OCI-LY1 (cell line): ENCODE measurements around the gene TGM5.

ENCODE experiments used
- H2AFZ ChIP-seq: fragments of 200-600 bp; sonication (generic), shearing (Covaris generic); 2 replicates; pipeline ENCODE4 v1.6.0; 2014; ENCODE audit warnings: antibody characterized with exemption, mild to moderate bottlenecking, low read length
- H3F3A ChIP-seq: fragments of 200-600 bp; sonication (generic), shearing (Covaris generic); 2 replicates; pipeline ENCODE4 v1.6.0; 2014; ENCODE audit warnings: mild to moderate bottlenecking, antibody characterized with exemption, low read length, moderate library complexity; ENCODE audit not compliant: insufficient read depth
- H3K27ac ChIP-seq: fragments of 200-600 bp; sonication (generic); 2 replicates; pipeline ENCODE4 v1.5.1; 2014; ENCODE audit warnings: low read length, mixed run types, mild to moderate bottlenecking, low read depth; ENCODE audit not compliant: poor library complexity, severe bottlenecking
- H3K27me3 ChIP-seq: fragments of 200-600 bp; sonication (generic); 2 replicates; pipeline ENCODE4 v1.6.0; 2014; ENCODE audit warnings: antibody characterized with exemption, mild to moderate bottlenecking, low read length, moderate library complexity; ENCODE audit not compliant: insufficient read depth
- H3K36me3 ChIP-seq: fragments of 200-600 bp; sonication (generic); 2 replicates; pipeline ENCODE4 v1.6.1; 2014; ENCODE audit warnings: mild to moderate bottlenecking, antibody characterized with exemption, low read length, moderate library complexity, mixed read lengths; ENCODE audit not compliant: insufficient read depth
- H3K4me1 ChIP-seq: fragments of 200-600 bp; sonication (generic); 2 replicates; pipeline ENCODE4 v1.5.1; 2014; ENCODE audit warnings: mild to moderate bottlenecking, low read length, moderate library complexity; ENCODE audit not compliant: insufficient read depth, severe bottlenecking
- H3K4me2 ChIP-seq: fragments of 200-600 bp; sonication (generic), shearing (Covaris generic); 2 replicates; pipeline ENCODE4 v1.6.1; 2014; ENCODE audit warnings: low read length
- H3K4me3 ChIP-seq: fragments of 200-600 bp; sonication (generic); 2 replicates; pipeline ENCODE4 v1.5.1; 2014; ENCODE audit warnings: low read length, low read depth, mild to moderate bottlenecking, mixed read lengths; ENCODE audit not compliant: poor library complexity, severe bottlenecking
- H3K79me2 ChIP-seq: fragments of 200-600 bp; shearing (Covaris generic); 2 replicates; pipeline ENCODE4 v1.6.1; 2016; ENCODE audit warnings: mixed run types, low read length, mixed read lengths; ENCODE audit not compliant: insufficient read depth
- H3K9ac ChIP-seq: fragments of 200-600 bp; sonication (generic), shearing (Covaris generic); 2 replicates; pipeline ENCODE4 v1.6.1; 2014; ENCODE audit warnings: mild to moderate bottlenecking, low read length, mixed read lengths
- H3K9me2 ChIP-seq: fragments of 200-600 bp; sonication (generic), shearing (Covaris generic); 2 replicates; pipeline ENCODE4 v1.6.1; 2014; ENCODE audit warnings: low read depth, mild to moderate bottlenecking, low read length, mixed read lengths
- H3K9me3 ChIP-seq: fragments of 200-600 bp; shearing (Covaris generic); 2 replicates; pipeline ENCODE4 v1.6.1; 2014; ENCODE audit warnings: low read length, mixed read lengths
- H4K20me1 ChIP-seq: fragments of 200-600 bp; sonication (generic), shearing (Covaris generic); 2 replicates; pipeline ENCODE4 v1.6.0; 2016; ENCODE audit warnings: mild to moderate bottlenecking, low read length; ENCODE audit not compliant: insufficient read depth
- EZH2 ChIP-seq: fragments of 200-600 bp; sonication (generic), shearing (Covaris generic); IDR thresholded peaks from 2 replicates; pipeline ENCODE4 v1.8.0; 2017; ENCODE audit warnings: borderline replicate concordance, mixed run types, mild to moderate bottlenecking, antibody characterized with exemption, low read length, moderate library complexity, mixed read lengths
- TF ChIP-seq, protein P1 (sequence below): fragments of 200-600 bp; sonication (generic), shearing (Covaris generic); IDR thresholded peaks from 2 replicates; pipeline ENCODE4 v1.5.1; 2017; ENCODE audit warnings: mild to moderate bottlenecking, antibody characterized with exemption, low read length, moderate library complexity, mixed read lengths

TGM5 gene

DNA sequence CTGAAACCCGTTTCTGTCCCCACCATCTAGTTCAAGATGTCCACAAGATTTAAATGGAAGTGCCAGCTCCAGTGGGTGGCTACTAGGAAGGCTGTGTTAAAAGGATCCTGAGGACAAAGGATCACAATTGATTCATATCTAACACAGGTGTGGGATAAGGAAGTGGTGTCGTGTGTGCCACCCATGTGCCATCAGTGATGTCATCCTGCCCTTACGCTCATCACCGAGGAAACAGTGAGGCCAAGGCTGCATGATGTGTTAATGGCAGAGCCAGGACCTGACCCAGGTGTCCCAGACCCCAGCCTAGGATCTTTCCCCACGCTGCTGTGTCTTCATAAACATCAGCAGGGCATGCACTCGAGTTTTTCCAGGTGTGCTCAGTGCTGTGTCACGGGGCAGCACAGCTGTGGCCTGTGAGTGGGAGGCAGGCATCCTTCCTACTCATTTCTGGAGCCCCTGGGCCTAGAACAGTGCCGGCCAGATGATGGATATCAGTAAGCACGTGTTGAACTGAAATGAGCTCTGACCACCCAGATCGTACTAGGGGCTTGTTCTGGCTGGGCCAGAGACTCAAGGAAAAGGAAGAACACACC, 10.6 kb upstream of the TGM5 start:
- Histone ChIP-seq H3K4me3 (no peak overlapping the region), H2AFZ (no peak overlapping the region)
- no peak for TF ChIP-seq EZH2
- TF ChIP-seq, protein P1, sequence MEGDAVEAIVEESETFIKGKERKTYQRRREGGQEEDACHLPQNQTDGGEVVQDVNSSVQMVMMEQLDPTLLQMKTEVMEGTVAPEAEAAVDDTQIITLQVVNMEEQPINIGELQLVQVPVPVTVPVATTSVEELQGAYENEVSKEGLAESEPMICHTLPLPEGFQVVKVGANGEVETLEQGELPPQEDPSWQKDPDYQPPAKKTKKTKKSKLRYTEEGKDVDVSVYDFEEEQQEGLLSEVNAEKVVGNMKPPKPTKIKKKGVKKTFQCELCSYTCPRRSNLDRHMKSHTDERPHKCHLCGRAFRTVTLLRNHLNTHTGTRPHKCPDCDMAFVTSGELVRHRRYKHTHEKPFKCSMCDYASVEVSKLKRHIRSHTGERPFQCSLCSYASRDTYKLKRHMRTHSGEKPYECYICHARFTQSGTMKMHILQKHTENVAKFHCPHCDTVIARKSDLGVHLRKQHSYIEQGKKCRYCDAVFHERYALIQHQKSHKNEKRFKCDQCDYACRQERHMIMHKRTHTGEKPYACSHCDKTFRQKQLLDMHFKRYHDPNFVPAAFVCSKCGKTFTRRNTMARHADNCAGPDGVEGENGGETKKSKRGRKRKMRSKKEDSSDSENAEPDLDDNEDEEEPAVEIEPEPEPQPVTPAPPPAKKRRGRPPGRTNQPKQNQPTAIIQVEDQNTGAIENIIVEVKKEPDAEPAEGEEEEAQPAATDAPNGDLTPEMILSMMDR: no peak

DNA sequence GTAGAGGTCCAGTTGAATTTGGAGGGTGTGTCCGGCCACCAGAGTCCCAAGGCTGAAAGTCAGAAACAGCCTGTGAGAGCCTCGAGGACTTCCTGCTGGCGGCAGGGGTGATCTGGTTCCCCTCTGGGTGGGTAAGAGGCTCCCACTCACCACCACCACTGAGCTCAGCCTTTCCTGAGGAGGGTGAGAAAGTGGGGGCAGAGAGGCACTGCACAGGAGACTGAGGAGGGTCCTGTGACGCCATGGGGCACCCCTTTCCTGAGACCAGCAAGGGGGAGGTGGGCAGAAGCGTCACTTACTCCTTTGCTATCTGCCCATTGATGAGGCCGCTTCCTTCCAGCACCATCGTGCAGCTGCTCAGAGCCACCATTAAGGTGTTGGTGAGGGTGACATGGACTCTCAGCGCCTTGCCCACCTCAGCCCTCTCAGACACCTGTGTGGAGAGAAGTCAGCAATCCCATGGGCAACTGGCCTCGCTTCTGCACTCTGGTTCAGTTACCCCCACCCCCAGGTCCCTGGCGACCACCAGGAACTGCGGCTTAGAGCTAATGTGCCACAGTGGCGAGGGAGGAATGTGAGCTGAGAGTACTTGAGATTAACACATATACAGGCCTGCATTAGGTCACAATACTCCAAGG, 10.0 kb upstream of the TGM5 start:
- H3K4me3 ChIP-seq: no peak overlapping the region
- H3K9me3 ChIP-seq: no peaks in the 10 kb centered on the region
- no peak overlapping the region for H3K4me2 ChIP-seq
- H3K79me2 ChIP-seq: no peaks in the 10 kb centered on the region
- no peaks in the 10 kb centered on the region; the same call in 1 of the 2 replicates for H3K36me3 ChIP-seq
- no peak overlapping the region for H3K9ac ChIP-seq
- no peaks in the 10 kb centered on the region for H3K4me1 ChIP-seq
- no peaks in the 10 kb centered on the region for H3K9me2 ChIP-seq
- H4K20me1 ChIP-seq: no peaks in the 10 kb centered on the region
- no peak overlapping the region for H3K27ac ChIP-seq
- H3F3A ChIP-seq: no peaks in the 10 kb centered on the region
- H3K27me3 ChIP-seq: no peaks in the 10 kb centered on the region; the same call in 1 of the 2 replicates
- H2AFZ ChIP-seq: no peak overlapping the region
- TF ChIP-seq EZH2: no peak
- TF ChIP-seq, protein P1: no peak

More for the DNA sequence above, 10.6 kb upstream of the TGM5 start:
- Histone ChIP-seq H3K4me2 (no peak overlapping the region), H3K9me2 (no peaks in the 10 kb centered on the region), H3F3A (no peaks in the 10 kb centered on the region), H3K4me1 (no peaks in the 10 kb centered on the region), H4K20me1 (no peaks in the 10 kb centered on the region), H3K27me3 (peaks cover 3% of the 10 kb centered on the region; the same call in 1 of the 2 replicates), H3K9ac (no peak overlapping the region), H3K36me3 (no peaks in the 10 kb centered on the region; the same call in 1 of the 2 replicates), H3K27ac (no peak overlapping the region), H3K79me2 (no peaks in the 10 kb centered on the region), H3K9me3 (no peaks in the 10 kb centered on the region)

DNA sequence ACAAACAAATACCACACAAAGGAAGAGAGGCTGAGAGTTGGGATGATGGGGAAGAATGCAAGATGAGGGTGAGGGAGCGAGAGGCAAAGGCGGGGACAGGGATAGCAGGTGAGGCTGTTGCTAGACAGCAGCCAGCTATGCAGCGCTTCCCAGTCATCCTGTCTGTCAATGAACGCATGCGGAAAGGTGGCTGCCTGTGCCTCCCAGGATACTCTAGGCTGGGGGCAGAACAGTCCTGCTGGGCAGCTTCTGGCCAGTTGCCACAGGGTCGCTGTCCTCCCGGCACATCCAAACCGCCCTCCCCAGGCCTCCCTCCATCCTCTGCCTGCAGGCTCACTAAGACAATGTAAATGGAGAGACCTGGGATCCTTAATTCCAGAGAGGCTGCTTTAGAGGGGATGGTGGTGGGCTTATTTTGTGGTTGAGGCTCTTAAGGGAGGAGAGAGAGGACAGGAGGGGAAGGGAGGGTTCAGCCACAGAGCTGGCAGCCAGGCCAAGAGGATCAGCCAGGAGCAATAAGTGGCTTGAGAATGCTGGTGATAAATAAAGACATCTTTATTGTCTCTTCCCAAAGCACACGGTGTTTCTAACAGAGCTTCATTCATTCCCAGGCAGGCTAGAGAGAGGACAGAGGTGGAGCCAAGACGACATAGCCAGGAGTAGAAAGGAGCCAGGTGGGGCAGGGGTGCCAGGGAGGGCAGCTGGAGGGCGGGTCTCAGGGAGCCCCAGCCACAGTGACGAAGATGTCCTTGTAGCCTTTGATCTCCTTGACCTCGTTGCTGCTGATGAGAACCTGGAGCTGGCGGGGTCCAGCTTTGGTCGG, 9.2 kb upstream of the TGM5 start:
- H4K20me1 ChIP-seq: no peaks in the 10 kb centered on the region
- H3K4me1 ChIP-seq: no peaks in the 10 kb centered on the region
- no peak overlapping the region for H3K4me3 ChIP-seq
- no peaks in the 10 kb centered on the region for H3K9me2 ChIP-seq
- no peak for TF ChIP-seq EZH2
- TF ChIP-seq, protein P1: no peak
- H3K79me2 ChIP-seq: no peaks in the 10 kb centered on the region
- H3K27me3 ChIP-seq: no peaks in the 10 kb centered on the region; the same call in 1 of the 2 replicates
- H2AFZ ChIP-seq: no peak overlapping the region
- no peaks in the 10 kb centered on the region for H3F3A ChIP-seq
- no peak overlapping the region for H3K27ac ChIP-seq
- H3K9ac ChIP-seq: no peak overlapping the region
- no peaks in the 10 kb centered on the region; the same call in 1 of the 2 replicates for H3K36me3 ChIP-seq
- H3K9me3 ChIP-seq: no peaks in the 10 kb centered on the region
- no peak overlapping the region for H3K4me2 ChIP-seq
